HFFc6 (cell line): ENCODE results near the gene MTCL1. TPM values are rescaled to one million over a fixed set of nuclear protein-coding genes. Genes with fewer than 3 reads are reported as not detected.

Experiments used
- DNase-seq: peaks from one replicate; pipeline ENCODE4 v3.0.0-alpha.2; 2018
- H3K27ac Mint-ChIP-seq: 2 replicates; pipeline ENCODE4 v1.8.0; 2020; ENCODE audit warnings: mild to moderate bottlenecking, mixed read lengths
- H3K27me3 Mint-ChIP-seq: 2 replicates; pipeline ENCODE4 v1.8.0; 2021; ENCODE audit warnings: mild to moderate bottlenecking, moderate library complexity, mixed read lengths; ENCODE audit not compliant: insufficient read depth
- H3K36me3 Mint-ChIP-seq: 2 replicates; pipeline ENCODE4 v1.8.0; 2021; ENCODE audit warnings: low read depth, mixed read lengths
- H3K4me1 Mint-ChIP-seq: 2 replicates; pipeline ENCODE4 v1.8.0; 2020; ENCODE audit warnings: low read depth, mixed read lengths
- H3K4me3 Mint-ChIP-seq: 2 replicates; pipeline ENCODE4 v1.8.0; 2020; ENCODE audit warnings: mild to moderate bottlenecking, moderate library complexity, mixed read lengths
- H3K9me3 Mint-ChIP-seq: 2 replicates; pipeline ENCODE4 v1.8.0; 2020; ENCODE audit warnings: mild to moderate bottlenecking, mixed read lengths
- total RNA-seq, 6 experiments: library from RNA; stranded (reverse); fragmentation: NEBNext Ultra II Directional; extraction: Animal tissue kit (Norgen Biotek cat#: 25700); gene quantifications; 2 replicates in 1 of 6; 3 replicates in 5 of 6; pipeline ENCODE4 v1.2.3, GENCODE V29; 2021
- TF ChIP-seq, protein P1 (sequence below): fragments of 200-600 bp; sonication (generic); IDR thresholded peaks from 2 replicates; pipeline ENCODE4 v1.5.0; 2021; ENCODE audit warnings: antibody characterized with exemption, mild to moderate bottlenecking

Gene MTCL1
- total RNA-seq, 6 experiments from 2014 or later: 47.2 to 59.7 (median 55.3) TPM

DNA sequence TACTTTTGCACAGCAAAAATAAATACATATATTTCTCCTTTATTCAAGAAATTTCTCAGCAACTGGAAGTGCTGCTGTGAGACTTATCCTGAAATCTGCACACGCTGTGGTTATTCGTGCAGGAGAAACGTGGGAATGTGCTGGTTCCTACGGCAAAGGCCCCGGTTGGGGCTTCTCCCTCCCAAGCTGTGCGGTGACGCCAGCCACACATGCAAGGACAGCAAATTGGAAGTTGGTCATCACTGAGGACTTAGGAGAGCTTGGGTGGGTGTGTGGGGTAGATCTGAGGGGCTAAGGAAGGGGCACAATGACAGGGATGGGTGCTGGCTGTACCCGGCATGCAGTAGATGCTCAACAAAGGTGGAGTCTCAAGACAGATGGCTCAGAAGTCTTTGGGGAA is 16.5 kb upstream of the MTCL1 start:
- no peaks in the 10 kb centered on the region for H3K9me3 Mint-ChIP-seq
- H3K27ac Mint-ChIP-seq: no peak overlapping the region
- TF ChIP-seq, protein P1, sequence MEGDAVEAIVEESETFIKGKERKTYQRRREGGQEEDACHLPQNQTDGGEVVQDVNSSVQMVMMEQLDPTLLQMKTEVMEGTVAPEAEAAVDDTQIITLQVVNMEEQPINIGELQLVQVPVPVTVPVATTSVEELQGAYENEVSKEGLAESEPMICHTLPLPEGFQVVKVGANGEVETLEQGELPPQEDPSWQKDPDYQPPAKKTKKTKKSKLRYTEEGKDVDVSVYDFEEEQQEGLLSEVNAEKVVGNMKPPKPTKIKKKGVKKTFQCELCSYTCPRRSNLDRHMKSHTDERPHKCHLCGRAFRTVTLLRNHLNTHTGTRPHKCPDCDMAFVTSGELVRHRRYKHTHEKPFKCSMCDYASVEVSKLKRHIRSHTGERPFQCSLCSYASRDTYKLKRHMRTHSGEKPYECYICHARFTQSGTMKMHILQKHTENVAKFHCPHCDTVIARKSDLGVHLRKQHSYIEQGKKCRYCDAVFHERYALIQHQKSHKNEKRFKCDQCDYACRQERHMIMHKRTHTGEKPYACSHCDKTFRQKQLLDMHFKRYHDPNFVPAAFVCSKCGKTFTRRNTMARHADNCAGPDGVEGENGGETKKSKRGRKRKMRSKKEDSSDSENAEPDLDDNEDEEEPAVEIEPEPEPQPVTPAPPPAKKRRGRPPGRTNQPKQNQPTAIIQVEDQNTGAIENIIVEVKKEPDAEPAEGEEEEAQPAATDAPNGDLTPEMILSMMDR: no peak
- no peak for DNase-seq
- H3K27me3 Mint-ChIP-seq: peaks cover 4% of the 10 kb centered on the region; the same call in 1 of the 2 replicates
- H3K4me3 Mint-ChIP-seq: no peak overlapping the region
- H3K36me3 Mint-ChIP-seq: no peaks in the 10 kb centered on the region
- peaks cover 9% of the 10 kb centered on the region for H3K4me1 Mint-ChIP-seq

GRCh38 chr18:8689517-8689916 is 15.8 kb upstream of the MTCL1 start:
- Mint-ChIP-seq H3K9me3 (no peaks in the 10 kb centered on the region), H3K27ac (no peak overlapping the region), H3K36me3 (no peaks in the 10 kb centered on the region), H3K4me3 (no peak overlapping the region), H3K27me3 (peaks cover 4% of the 10 kb centered on the region; the same call in 1 of the 2 replicates), H3K4me1 (peaks cover 9% of the 10 kb centered on the region)
- DNase-seq: no peak
- TF ChIP-seq, protein P1: no peak

- H3K27me3 Mint-ChIP-seq: peaks cover 4% of the 10 kb centered on the region
- no peak for DNase-seq
- no peaks in the 10 kb centered on the region for H3K36me3 Mint-ChIP-seq
- TF ChIP-seq, protein P1: no peak
- no peak overlapping the region for H3K4me3 Mint-ChIP-seq
- peaks cover 12% of the 10 kb centered on the region for H3K4me1 Mint-ChIP-seq
- H3K9me3 Mint-ChIP-seq: no peaks in the 10 kb centered on the region
- H3K27ac Mint-ChIP-seq: no peak overlapping the region
Measured at GRCh38 chr18:8694891-8695290, 10.5 kb upstream of the MTCL1 start.

DNA sequence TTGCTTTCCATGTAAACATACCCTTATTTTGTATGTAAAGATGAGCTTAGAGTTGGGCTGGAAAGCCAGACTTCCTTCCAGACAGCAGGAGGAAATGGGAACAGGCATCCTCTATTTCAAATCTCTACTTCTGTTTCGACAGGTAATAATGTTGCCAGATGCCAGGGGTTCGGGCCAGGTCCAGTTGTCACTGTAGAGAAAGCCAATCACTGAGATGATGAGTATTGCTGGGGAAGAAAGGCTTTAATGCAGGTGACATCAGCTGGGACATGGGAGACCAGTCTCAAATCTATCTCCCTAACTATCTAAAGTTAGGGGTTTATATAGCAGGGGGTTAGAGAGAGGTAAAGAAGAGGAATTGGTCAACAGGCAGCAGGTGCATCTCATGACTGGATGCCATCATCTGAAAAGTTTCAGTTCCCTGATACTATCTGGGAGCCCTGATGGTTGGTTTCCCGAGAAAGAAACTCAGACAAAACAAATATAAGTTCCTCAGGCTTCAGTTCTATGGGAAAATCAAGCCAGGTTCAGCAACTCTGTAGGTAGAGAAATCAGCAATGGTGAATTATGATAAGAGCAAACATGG is 9.3 kb upstream of the MTCL1 start:
- peaks cover 18% of the 10 kb centered on the region for H3K4me1 Mint-ChIP-seq
- H3K27ac Mint-ChIP-seq: no peak overlapping the region
- no peaks in the 10 kb centered on the region for H3K36me3 Mint-ChIP-seq
- peaks cover 3% of the 10 kb centered on the region for H3K27me3 Mint-ChIP-seq
- no peak overlapping the region for H3K4me3 Mint-ChIP-seq
- TF ChIP-seq, protein P1: no peak
- no peaks in the 10 kb centered on the region for H3K9me3 Mint-ChIP-seq
- DNase-seq: no peak

- no peak overlapping the region for H3K4me3 Mint-ChIP-seq
- H3K4me1 Mint-ChIP-seq: peaks cover 25% of the 10 kb centered on the region
- TF ChIP-seq, protein P1: peak; percentile 98
- peak; percentile 36 for DNase-seq
- H3K27me3 Mint-ChIP-seq: no peaks in the 10 kb centered on the region; the same call in none of the 2 replicates
- H3K36me3 Mint-ChIP-seq: no peaks in the 10 kb centered on the region
- H3K27ac Mint-ChIP-seq: no peak overlapping the region
- H3K9me3 Mint-ChIP-seq: no peaks in the 10 kb centered on the region
Measured at GRCh38 chr18:8696749-8697211, 8.6 kb upstream of the MTCL1 start.
